Nucleus accumbens (tissue), 56 donors: Measurements from ENCODE around the gene ACVR1B.

Source experiments
- DNase-seq, 56 donors: peaks; one replicate each; lab custom pipeline; 2025; lab: John Stamatoyannopoulos, UW

Gene ACVR1B

GRCh38 chr12:51994959-51995358 lies 43.5 kb downstream of the ACVR1B start:
- no peak for DNase-seq

GRCh38 chr12:51997136-51997535 lies 45.6 kb downstream of the ACVR1B start:
- DNase-seq: no peak

- no peak for DNase-seq
Observed at GRCh38 chr12:52003016-52003550, 51.6 kb downstream of the ACVR1B start.

- no peak for DNase-seq
Observed at GRCh38 chr12:52003591-52003990, 52.1 kb downstream of the ACVR1B start.

- DNase-seq: peak in 52 of 56 donors; percentile 18 to 89 (median 60)
Observed at GRCh38 chr12:52004042-52004648, 52.6 kb downstream of the ACVR1B start.

GRCh38 chr12:52005218-52005902 lies 53.9 kb downstream of the ACVR1B start:
- DNase-seq: no peak

GRCh38 chr12:52005903-52006703 lies 54.6 kb downstream of the ACVR1B start:
- peak in 24 of 56 donors; percentile 13 to 56 (median 28) for DNase-seq

- peak in 31 of 56 donors; percentile 14 to 84 (median 45) for DNase-seq
Observed at GRCh38 chr12:52006726-52007157, 55.2 kb downstream of the ACVR1B start, which contains the start of gene TAMALIN. Gene TAMALIN (plus strand): TSS chr12:52006946. CDS start chr12:52007020, 74 bp downstream.

GRCh38 chr12:52007158-52007921 lies 55.8 kb downstream of the ACVR1B start:
- DNase-seq: peak in 3 of 56 donors; percentile 23 to 33 (median 25)

- DNase-seq: peak in 1 of 56 donors; percentile 17
Observed at GRCh38 chr12:52007982-52008510, 56.5 kb downstream of the ACVR1B start.

- DNase-seq: peak in 6 of 56 donors; percentile 26 to 39 (median 32)
Observed at GRCh38 chr12:52009081-52009751, 57.7 kb downstream of the ACVR1B start.

GRCh38 chr12:52010152-52010622 lies 58.7 kb downstream of the ACVR1B start:
- DNase-seq: peak in 51 of 56 donors; percentile 25 to 89 (median 74)

- peak in 3 of 56 donors; percentile 15 to 73 (median 50) for DNase-seq
Observed at GRCh38 chr12:52010692-52011601, 59.4 kb downstream of the ACVR1B start.

- DNase-seq: no peak
Observed at GRCh38 chr12:52011602-52012214, 60.2 kb downstream of the ACVR1B start.

GRCh38 chr12:52013626-52014310 lies 62.3 kb downstream of the ACVR1B start:
- DNase-seq: no peak

- peak in 1 of 56 donors; percentile 24 for DNase-seq
Observed at GRCh38 chr12:52014567-52015530, 63.4 kb downstream of the ACVR1B start.
